NCI-H2029 (cell line): ENCODE measurements around the gene DMRTC2.
A peak's percentile ranks its signal among the peaks of the same experiment; 100 is the strongest.

Source experiments
- DNase-seq: peaks from one replicate; lab custom pipeline; 2025; lab: John Stamatoyannopoulos, UW

Gene DMRTC2

DNA sequence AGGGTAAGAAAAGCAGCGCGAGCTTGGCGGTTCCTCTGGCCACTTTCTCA is at the start of gene DMRTC2:
TSS of gene DMRTC2 (plus strand) at position 42 of the 50 bp plus-strand sequence. CDS start 2,387 bp downstream, outside the sequence.
- DNase-seq: no peak

DNA sequence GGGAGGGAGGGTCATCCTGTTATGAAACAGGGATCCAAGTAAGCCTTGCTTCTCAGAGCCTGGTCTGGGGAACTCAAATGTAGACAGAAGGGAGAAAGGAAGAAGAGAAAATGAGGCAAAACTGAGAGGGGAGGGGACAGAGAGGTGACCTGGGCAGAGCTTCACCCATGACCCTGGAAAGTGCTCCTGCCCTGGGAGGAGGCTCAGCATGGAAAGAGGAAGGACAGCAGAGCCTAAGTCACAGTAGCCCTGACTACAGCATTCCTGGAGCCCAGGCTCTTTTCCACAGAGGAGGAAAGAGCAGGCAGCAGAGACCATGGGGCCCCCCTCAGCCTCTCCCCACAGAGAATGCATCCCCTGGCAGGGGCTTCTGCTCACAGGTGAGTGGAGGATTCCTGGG is 48.5 kb upstream of the DMRTC2 start, which contains the start of gene CEACAM3:
TSS of gene CEACAM3 (plus strand) at position 226 of the 400 bp plus-strand sequence. CDS start at position 317, 91 bp downstream.
- DNase-seq: no peak

DNA sequence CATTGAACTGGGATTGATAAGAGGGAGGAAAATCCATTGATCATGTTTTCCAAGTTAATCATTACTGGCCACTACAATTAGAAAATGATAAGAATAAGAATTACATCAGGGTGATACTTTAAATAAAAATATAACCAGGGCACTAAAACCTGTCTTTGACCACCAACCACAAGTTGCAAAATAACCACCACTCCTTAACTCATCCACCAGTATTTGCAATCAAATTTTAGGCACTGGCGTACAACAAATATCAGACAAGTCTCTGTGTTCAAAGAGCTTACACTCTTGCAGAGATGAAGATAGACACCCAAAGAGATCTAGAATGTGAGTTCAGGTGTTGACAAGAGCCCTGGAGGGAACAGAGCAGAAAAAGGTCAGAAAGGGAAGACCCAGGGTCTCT is 47.9 kb upstream of the DMRTC2 start:
- DNase-seq: no peak

DNA sequence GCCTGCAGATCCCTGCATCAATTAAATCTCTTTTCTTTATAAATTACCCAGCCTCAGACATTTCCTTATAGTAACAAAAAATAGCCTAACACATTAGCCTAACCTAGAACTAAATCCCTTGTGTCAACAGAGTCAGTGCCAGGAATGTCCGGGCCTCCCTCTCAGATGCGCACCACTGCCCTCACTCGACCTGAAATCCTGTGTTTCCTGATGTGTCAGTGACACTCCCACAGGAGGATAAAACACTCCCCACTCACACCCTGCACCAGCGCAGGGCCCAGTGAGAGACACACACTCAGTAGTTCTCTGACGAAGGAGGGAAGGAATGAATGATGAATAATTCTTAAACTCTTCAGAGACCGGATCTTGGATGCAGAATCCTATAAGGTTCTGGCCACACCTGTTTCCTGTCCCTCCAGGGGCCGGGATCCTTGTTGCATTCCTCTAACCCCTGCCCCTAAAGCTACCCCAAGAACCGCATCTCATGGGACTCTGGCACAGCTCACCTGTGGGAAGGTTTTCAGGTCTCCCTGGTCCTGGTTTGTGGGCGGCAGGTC is 45.3 kb upstream of the DMRTC2 start:
- DNase-seq: peak; percentile 67

DNA sequence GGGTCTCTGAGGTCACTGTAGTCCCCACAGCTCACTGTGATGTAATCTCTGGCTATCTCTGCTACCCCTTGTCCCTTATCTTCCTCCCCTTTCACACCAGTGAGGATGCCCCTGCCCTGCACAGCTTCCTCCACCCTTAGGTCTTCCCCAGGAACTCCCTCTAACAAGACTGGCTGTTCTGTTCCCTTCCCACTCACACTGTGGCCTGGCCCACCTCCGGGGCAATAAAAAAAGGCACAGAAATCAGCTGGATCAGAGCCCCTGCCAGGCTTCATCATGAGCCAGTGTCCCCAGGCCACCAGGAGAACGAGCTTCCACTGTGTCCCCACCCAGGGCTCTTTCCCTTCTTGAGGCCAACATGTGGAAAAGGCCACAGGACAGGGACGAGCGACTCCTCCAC is 43.8 kb upstream of the DMRTC2 start:
- no peak for DNase-seq

DNA sequence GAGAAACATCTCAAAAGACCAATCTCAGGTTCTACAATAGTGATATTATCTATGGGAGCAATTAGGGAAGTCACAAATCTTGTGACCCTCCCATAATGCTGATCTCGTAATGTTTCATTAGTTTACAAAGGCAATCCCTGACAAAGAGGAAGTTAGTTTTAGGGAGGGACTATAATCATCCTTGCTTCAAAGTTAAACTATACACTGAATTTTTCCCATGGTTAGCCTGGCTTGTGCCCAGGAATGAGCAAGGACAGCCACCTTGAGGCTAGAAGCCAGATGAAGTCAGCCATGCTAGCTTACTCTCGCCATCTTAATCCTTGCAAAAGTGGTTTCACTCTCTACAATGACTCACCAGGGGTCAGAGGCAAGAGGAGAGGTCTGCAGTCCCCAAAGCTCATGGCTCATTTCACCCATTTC is 43.0 kb upstream of the DMRTC2 start:
- DNase-seq: no peak

DNA sequence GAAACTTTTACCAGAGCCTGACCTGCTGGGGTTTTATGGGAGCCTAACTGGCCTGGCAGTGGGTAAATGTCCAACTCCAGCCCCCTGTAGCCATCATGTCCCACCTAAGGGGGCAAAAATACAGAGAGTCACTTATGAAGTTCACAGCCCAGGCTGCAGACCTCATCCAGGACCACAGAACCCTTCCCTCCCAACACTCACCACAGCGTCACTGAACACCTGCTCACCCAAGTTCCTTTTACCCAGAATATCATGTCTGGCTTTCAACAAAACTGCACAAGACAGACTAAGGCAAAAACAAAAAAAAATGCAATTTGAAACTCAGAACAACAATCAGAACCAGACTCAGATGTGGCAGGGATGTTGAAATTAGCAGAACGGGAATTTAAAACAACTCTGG is 42.1 kb upstream of the DMRTC2 start:
- DNase-seq: no peak

DNA sequence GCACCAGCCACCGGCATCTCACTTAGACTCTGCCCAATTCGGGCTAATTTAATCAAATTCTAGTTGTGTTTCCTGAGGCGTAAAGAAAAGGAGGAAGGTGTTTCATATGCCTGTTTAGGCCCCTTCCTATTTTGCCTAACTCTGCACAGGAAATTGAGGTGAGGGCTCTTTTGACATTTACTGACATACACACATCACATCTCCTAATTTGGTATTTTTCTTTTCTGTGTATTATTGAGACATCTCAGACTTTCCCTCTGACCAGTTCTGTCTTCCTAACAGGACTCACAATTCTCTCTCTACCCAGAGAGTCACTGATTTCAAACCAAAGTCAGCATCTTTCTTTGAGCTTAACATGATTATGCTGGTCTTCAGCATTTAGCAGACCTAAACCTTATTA is 40.5 kb upstream of the DMRTC2 start:
- no peak for DNase-seq

DNA sequence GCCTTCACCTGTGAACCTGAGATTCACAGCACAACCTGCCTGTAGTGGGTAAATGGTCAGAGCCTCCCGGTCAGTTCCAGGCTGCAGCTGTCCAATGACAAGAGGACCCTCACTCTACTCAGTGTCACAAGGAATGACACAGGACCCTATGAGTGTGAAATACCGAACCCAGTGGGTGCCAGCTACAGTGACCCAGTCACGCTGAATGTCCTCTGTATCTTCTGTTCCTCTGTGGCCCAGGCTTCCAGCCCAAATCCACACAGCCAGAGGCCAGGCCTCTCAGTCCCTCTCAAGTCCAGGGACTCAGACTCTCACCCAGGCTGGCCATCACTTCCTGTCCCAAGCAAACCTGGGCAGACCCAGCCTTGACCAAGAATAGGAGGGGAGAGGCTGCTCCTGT is 37.7 kb upstream of the DMRTC2 start:
- DNase-seq: no peak

DNA sequence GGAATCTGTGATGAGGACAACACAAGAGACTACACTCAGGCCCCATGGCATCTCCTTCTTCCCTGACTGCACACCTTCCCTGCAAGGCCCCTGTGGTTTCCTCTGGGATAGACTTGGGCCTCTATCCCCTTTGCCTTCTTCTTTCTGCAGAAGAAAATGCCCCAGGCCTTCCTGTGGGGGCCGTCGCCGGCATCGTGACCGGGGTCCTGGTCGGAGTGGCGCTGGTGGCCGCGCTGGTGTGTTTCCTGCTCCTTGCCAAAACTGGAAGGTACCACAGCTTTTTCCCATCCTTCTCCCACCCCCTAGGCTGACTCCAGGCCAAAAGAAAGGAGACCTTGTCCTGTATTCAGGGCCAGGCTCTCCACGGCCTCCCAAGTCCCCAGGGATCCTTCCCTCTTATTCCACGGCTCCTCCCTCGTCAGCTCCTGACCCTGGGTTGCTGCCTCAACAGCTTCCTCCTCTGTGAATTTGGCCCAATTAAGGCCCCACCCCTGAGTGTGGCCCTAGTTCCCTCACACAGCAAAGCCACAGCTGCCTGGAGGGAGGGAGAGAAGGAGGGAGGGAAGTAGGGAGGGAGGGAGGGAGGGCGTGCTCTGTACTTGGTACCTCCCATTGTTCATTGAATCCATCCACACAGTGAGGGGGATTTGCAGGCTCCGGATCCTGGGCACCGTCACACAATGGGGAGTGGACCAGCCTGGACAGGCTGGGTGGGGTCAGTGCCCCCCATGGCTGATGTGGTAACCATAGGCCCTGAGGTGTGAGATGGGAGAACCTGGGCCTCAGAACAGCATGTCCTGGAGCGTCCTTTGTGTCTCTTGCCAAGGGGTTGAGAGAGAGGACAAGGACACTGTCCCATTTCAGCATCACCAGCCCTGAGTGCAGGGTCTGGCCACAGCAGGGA is 35.9 kb upstream of the DMRTC2 start:
- DNase-seq: no peak

DNA sequence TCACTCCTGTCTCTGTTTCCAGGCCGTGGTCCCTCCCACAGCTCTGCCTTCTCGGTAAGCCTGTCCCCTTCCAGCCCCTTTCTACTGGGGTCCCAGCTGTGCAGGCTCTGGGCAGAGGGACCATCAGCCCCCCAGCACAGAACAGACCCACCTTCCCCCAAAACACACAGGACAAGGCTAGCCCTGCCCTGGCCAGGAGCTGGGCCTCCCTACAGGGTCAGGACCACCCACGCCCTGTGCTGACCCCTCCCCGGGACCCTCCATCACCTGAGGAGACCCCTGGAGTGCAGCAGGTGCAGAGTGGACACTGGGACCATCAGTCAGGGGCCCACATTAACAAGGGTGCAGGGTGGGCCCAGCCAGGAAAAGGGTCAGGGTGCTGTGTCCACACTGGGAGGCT is 34.5 kb upstream of the DMRTC2 start:
- no peak for DNase-seq

DNA sequence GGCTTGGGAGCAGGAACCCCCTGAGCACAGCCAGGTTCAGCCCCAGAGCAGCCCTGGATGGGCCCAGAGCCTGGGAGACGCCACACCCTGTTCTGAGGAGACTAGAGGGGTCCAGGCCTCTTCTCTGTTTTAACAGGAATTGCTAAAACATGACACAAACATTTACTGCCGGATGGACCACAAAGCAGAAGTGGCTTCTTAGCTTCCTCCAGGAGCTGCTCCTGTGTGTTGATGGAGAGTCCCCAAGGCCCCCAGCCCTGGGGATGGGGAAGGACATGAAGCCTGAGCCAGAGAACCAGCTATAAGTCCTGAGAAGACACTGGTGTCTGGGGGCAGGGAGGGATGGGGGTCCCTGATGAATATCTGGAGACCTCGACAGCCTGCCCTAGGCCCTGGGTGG is 33.8 kb upstream of the DMRTC2 start:
- DNase-seq: no peak

DNA sequence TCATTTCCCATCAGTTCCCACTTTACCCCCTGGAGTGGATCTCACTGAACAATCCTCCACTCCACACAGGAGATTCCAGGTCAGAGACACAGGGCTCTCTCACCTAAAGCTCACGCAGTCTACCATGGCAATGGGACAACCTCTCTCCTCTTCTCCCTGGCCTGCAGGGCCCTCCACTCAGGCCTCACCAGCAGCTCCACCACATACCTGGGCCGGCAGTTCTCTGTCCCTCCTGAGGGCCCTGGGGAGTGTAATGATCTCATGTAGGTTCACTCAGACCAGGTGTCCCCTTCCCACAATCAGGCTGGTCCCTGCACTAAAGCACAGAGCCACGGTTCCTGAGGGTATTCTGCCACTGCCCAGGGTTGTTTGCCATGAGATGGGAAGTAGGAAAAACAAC is 32.9 kb upstream of the DMRTC2 start:
- DNase-seq: no peak

DNA sequence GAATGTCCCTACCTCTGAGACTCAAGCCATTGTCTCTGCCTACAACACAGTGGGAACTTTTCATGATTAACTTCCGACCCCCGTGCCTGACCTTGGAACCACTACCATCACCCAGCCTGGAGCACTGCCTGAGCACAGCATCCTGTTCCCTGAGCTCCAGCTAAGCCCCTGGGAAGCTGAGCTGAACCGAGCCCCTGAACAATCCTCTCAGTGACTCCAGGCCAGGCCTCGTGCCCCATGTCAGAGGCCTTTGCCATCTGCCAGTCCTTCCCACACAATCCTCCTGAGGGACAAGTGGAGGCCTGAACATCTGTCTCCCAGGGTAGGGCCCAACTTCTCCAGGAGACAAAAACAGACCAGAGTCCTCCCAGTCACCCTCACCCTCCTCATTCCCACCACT is 30.9 kb upstream of the DMRTC2 start:
- DNase-seq: no peak

DNA sequence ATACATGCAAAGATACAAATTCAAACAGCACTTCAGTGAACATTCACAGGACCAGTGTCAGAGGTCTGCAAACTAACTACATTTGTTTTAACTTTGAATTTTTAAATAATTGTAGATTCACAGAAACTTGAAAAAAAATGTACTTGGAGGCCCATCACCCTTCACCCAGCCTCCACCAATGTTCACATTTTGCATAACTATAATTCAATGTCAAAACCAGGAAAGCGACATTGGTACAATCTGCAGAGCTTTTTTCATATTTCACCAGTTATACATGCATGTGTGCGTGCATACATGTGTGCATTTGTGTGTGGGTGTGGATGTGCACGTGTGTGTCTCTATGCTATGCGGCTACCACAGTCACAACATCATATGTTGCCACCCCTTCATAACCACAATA is 29.5 kb upstream of the DMRTC2 start:
- DNase-seq: no peak

DNA sequence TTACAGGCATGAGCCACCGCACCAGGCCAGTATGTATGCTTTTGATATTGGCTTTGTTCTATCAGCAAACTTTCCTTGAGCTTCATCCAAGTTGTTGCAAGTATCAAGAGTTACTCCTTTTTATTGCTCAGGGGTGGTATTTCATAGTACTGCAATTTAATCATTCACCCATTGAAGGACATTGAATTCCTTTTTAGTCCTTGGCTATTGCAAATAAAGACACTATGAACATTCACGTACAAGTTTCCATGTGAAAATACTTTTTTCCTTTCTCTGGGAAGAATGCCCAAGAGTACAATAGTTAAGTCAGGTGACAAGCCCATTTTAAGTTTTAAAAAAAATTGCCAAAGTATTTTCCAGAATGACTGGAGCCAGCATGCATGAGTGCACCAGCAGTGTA is 28.1 kb upstream of the DMRTC2 start:
- no peak for DNase-seq

DNA sequence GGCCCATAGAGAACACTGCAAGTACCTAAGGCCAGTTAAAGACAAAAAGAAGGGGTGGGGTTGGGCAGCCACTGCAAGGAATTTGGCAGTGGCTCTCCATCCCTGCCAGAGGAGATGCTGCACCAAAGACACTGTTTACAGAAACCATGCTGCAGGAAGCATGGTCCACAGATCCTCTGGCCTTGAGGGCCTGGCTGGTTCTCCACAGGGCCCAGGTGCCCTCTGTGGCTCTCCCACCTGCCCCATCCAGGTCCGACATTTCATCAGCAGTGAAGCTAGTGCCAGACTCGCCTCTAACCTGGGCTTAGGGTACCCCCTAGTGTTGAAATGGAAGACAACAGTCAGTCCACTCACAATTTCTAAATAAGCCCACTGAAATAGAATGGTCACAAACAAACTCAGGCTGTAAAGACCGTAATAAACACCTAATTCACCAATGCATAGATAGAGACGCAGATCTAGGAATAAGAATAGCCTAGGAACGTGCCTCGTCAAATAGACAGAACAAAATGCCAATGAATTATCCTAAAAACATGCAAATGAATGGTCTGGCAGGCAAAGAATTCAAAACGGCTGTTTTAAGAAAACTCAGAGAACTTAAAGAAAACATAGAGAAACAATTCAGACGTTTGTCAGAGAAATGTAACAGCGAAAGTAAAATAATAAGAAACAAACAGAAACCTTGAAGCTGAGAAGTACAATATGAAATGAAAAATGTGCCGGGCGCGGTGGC is 23.7 kb upstream of the DMRTC2 start:
- DNase-seq: peak; percentile 87

DNA sequence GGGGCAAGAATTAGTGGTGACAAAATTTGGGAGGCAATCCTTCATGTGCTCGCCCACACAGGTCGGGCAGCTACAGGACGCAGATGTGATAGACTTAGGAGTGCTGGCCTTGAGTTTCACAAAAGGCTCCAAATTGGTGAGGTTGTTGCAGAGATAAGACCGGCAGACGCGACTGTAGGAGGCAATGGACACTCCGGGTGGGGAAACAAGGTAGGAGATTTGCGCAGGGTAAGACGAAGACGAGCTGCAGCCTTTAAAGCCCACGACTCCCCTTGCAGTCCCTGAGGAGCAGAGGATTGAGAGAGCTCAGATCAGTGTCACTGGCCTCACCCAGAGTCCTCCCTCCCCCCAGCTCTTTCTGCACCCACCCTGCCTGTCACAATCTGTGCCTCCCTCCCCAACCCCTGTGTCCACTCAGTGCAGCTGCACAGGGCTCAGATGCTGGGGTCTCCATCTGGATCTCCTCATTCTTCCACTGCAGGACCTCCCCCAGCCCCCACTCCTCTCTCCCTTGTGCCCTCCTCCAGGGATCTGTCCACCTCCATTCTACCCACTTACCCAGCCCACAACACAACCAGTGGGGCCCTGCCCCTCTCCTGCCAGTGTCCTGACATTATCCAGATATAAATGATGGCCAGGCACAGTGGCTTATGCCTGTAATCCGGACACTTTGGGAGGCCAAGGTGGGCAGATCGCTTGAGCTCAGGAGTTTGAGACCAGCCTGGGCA is 6.7 kb upstream of the DMRTC2 start:
- DNase-seq: no peak

DNA sequence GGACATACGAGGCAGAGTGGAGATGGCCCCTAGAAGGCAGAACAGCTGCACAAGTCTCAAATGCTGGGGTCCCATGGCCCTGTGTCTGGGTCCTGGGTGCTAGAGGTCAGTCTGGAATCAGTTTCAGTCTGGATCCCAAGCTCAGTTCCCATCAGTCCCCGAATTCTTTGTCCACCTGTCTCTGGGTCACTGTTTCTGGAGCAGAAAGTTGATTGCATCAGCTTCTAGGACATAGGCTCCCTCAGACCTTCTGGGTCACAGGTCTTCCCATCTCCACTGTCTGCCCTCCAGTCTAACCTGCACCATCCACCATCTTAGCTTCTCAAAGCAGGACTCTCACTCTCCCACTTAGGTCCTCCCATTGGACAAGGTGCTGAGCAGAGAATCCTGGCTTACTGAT is 5.6 kb upstream of the DMRTC2 start:
- DNase-seq: no peak

DNA sequence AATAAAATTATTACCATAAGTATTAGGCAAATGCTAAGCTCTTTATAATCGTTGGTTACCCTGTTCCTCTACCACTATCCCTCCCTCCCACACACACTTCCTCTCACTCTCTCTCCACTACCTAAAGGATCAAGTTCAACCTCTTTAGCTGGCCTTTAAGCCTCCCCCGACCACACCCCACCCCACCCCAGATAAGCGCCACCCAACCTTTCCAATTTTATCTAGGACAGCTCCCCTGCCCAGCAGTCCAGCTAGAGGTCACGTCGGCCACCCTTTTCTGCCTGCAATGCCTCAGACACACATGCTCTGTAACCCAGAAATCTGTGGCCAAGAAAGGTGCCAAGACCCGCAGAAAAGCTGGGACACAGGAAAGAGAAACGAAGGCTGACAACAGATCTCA is 1.5 kb upstream of the DMRTC2 start:
- DNase-seq: no peak

DNA sequence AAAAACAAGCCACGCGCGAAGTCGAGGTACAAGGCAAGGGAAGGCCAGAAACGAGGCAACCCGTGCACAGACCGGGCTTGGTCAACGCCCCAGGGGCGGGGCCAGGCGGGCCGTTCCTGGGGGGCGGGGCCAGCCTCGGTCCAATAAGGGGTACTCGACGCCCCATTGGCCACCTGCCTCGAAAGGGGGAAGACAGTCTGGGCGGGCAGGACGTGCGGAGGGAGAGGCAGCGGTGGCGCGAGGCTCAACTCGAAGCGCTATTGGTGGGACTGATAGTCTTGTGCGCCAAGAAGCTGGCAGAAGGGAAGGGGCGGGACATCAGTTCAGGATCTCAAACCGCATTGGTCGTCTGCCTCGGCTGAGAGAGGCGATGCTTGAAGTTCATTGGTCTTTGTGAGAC is 241 bp upstream of the DMRTC2 start, which contains the start of gene LYPD4:
TSS of gene LYPD4 (minus strand) at position 83 of the 400 bp plus-strand sequence. CDS start 5,398 bp downstream, outside the sequence.
- DNase-seq: no peak

DNA sequence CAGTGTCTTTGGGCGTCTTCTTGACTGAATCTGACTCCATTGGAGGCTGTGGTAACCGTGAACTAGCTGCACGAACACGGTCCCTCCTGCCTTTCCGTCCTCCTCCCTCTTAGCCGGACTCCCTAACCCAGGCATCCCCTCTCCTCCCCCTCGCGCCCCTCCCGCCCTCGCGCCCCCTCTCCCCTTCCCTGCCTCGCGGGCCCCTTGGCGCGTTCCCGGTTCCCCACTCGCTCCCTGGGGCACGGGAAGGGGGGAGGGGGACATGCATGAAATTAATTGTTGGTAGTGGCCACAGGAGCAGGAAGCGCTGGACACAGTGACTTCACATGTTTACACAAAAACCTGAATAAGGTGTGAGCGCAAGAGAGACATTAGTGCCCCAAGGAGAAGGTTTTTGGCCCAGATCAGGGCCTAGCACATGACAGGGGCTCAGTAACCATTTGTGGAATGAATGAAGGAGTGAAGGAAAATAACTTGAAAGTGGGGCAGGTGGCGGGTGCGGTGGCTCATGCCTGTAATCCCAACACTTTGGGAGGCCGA is 279 bp downstream of the DMRTC2 start:
- no peak for DNase-seq
